PFSK-1 (cell line): ENCODE measurements around the gene KIRREL3.

Experiments used
- POLR2AphosphoS5 ChIP-seq: IDR thresholded peaks from 2 replicates; pipeline ENCODE4 v1.6.1; 2012; ENCODE audit warnings: low read depth, mild to moderate bottlenecking, control low read depth, low read length, moderate library complexity
- REST ChIP-seq, 2 experiments: IDR thresholded peaks; 2 replicates each; pipeline versions ENCODE4 v1.6.1 to v1.8.0; 2011 to 2012; ENCODE audit warnings: low read depth in 2 of 2, low read length in 2 of 2, control low read depth in 1 of 2, inconsistent platforms in 1 of 2, mild to moderate bottlenecking in 1 of 2, moderate library complexity in 1 of 2; ENCODE audit not compliant: insufficient read depth in 1 of 2
- SIN3A ChIP-seq: IDR thresholded peaks from 2 replicates; pipeline ENCODE4 v1.6.1; 2012; ENCODE audit warnings: mild to moderate bottlenecking, low read length, moderate library complexity, borderline replicate concordance; ENCODE audit not compliant: insufficient read depth
- TAF1 ChIP-seq: IDR thresholded peaks from 2 replicates; pipeline ENCODE4 v1.6.1; 2012; ENCODE audit warnings: low read length, control low read depth, borderline replicate concordance; ENCODE audit not compliant: insufficient read depth

- TF ChIP-seq TAF1: no peak
- no peak for TF ChIP-seq SIN3A
- TF ChIP-seq POLR2AphosphoS5: no peak
- no peak for TF ChIP-seq REST (IDR thresholded peaks at IDR 0.05; ENCODE audit: insufficient read depth in 1 of 2, low read depth in 2 of 2, low read length in 2 of 2)
These were observed 405.0 kb downstream of the KIRREL3 start for GRCh38 chr11:126595560-126595959.
